H9 (cell line): Measurements from ENCODE around the gene CPSF4L. TPM values are rescaled to one million over a fixed set of nuclear protein-coding genes. Genes with fewer than 3 reads are reported as not detected.

Source experiments
- DNase-seq: peaks from one replicate; pipeline ENCODE4 v3.0.0-alpha.2; 2017
- H2AFZ ChIP-seq: one replicate; pipeline ENCODE4 v1.6.1; 2013; ENCODE audit warnings: mild to moderate bottlenecking, low read length, control low read depth, moderate library complexity
- H2AK5ac ChIP-seq: 2 replicates; pipeline ENCODE4 v1.6.1; 2013; ENCODE audit warnings: low read length, control low read depth, mixed read lengths; ENCODE audit not compliant: insufficient read length
- H2BK120ac ChIP-seq: one replicate; pipeline ENCODE4 v1.6.1; 2013; ENCODE audit warnings: low read depth, mild to moderate bottlenecking, low read length, control low read depth, inconsistent platforms; ENCODE audit not compliant: poor library complexity, severe bottlenecking
- H2BK12ac ChIP-seq: 2 replicates; pipeline ENCODE4 v1.6.1; 2013; ENCODE audit warnings: low read length, control low read depth, mixed read lengths, low read depth; ENCODE audit not compliant: insufficient read length
- H2BK15ac ChIP-seq: 2 replicates; pipeline ENCODE4 v1.6.1; 2013; ENCODE audit warnings: low read depth, low read length, control low read depth
- H2BK20ac ChIP-seq: one replicate; pipeline ENCODE4 v1.6.1; 2013; ENCODE audit warnings: low read depth, mild to moderate bottlenecking, low read length, control low read depth, inconsistent platforms; ENCODE audit not compliant: poor library complexity, severe bottlenecking
- H2BK5ac ChIP-seq: 2 replicates; pipeline ENCODE4 v1.6.1; 2013; ENCODE audit warnings: low read length, control low read depth, mixed read lengths; ENCODE audit not compliant: insufficient read length
- H3K14ac ChIP-seq: 2 replicates; pipeline ENCODE4 v1.6.1; 2013; ENCODE audit warnings: low read length, control low read depth; ENCODE audit not compliant: insufficient read depth
- H3K18ac ChIP-seq: 2 replicates; pipeline ENCODE4 v1.6.1; 2013; ENCODE audit warnings: low read depth, mild to moderate bottlenecking, mixed read lengths, low read length, control low read depth; ENCODE audit not compliant: insufficient read length
- H3K23ac ChIP-seq: 2 replicates; pipeline ENCODE4 v1.6.1; 2013; ENCODE audit warnings: low read length, control low read depth, mixed read lengths, low read depth; ENCODE audit not compliant: insufficient read length
- H3K23me2 ChIP-seq: 2 replicates; pipeline ENCODE4 v1.6.1; 2013; ENCODE audit warnings: low read depth, mild to moderate bottlenecking, mixed read lengths, low read length, control low read depth; ENCODE audit not compliant: insufficient read length, poor library complexity, severe bottlenecking
- H3K27ac ChIP-seq: 2 replicates; pipeline ENCODE4 v1.5.1; 2013; ENCODE audit warnings: low read length, control low read depth, mixed read lengths, low read depth; ENCODE audit not compliant: insufficient read length
- H3K27me3 ChIP-seq: 2 replicates; pipeline ENCODE4 v1.6.1; 2013; ENCODE audit warnings: low read length, control low read depth, inconsistent platforms; ENCODE audit not compliant: insufficient read depth
- H3K4ac ChIP-seq: 2 replicates; pipeline ENCODE4 v1.6.1; 2013; ENCODE audit warnings: low read depth, mild to moderate bottlenecking, control low read depth, inconsistent platforms, low read length, moderate library complexity
- H3K4me1 ChIP-seq: 2 replicates; pipeline ENCODE4 v1.6.1; 2013; ENCODE audit warnings: low read length, control low read depth, inconsistent platforms; ENCODE audit not compliant: insufficient read depth
- H3K4me2 ChIP-seq: 2 replicates; pipeline ENCODE4 v1.6.1; 2013; ENCODE audit warnings: low read length, control low read depth, mixed read lengths; ENCODE audit not compliant: insufficient read length, insufficient read depth
- H3K56ac ChIP-seq: 2 replicates; pipeline ENCODE4 v1.6.1; 2013; ENCODE audit warnings: low read depth, mild to moderate bottlenecking, mixed read lengths, low read length, control low read depth; ENCODE audit not compliant: insufficient read length
- H3K79me1 ChIP-seq: 2 replicates; pipeline ENCODE4 v1.6.1; 2013; ENCODE audit warnings: low read depth, mild to moderate bottlenecking, moderate library complexity, low read length, control low read depth, inconsistent platforms; ENCODE audit not compliant: insufficient read depth, poor library complexity, severe bottlenecking
- H3K79me2 ChIP-seq: 2 replicates; pipeline ENCODE4 v1.6.1; 2013; ENCODE audit warnings: low read length, control low read depth, inconsistent platforms; ENCODE audit not compliant: insufficient read depth
- H3K9ac ChIP-seq: 2 replicates; pipeline ENCODE4 v1.6.1; 2013; ENCODE audit warnings: low read length, control low read depth, mixed read lengths; ENCODE audit not compliant: insufficient read length; ENCODE audit errors: extremely low read depth
- H3K9me3 ChIP-seq: one replicate; pipeline ENCODE4 v1.6.1; 2013; ENCODE audit warnings: low read depth, low read length, inconsistent platforms; ENCODE audit not compliant: control insufficient read depth
- H3T11ph ChIP-seq: one replicate; pipeline ENCODE4 v1.6.1; 2013; ENCODE audit warnings: mild to moderate bottlenecking, low read length, control low read depth, inconsistent platforms
- H4K20me1 ChIP-seq: one replicate; pipeline ENCODE4 v1.6.1; 2013; ENCODE audit not compliant: control insufficient read depth, insufficient read length, insufficient read depth
- H4K5ac ChIP-seq: 2 replicates; pipeline ENCODE4 v1.6.1; 2013; ENCODE audit warnings: low read depth, mild to moderate bottlenecking, mixed read lengths, low read length, control low read depth; ENCODE audit not compliant: insufficient read length
- H4K8ac ChIP-seq: replicated peaks from 2 replicates; pipeline ENCODE4 v1.6.1; 2013; ENCODE audit warnings: low read length, control low read depth, mixed read lengths, low read depth; ENCODE audit not compliant: insufficient read length
- H4K91ac ChIP-seq: 2 replicates; pipeline ENCODE4 v1.6.1; 2013; ENCODE audit warnings: low read depth, mild to moderate bottlenecking, moderate library complexity, mixed read lengths, low read length, control low read depth; ENCODE audit not compliant: insufficient read length
- H3K27ac Mint-ChIP-seq, 3 experiments: 2 replicates in 2 of 3; 3 replicates in 1 of 3; pipeline ENCODE4 v1.8.0; 2020 to 2021; ENCODE audit warnings: mixed read lengths in 3 of 3, mild to moderate bottlenecking in 1 of 3, moderate library complexity in 1 of 3
- H3K27me3 Mint-ChIP-seq: 2 replicates; pipeline ENCODE4 v1.8.0; 2021; ENCODE audit warnings: low read depth, mild to moderate bottlenecking, moderate library complexity, mixed read lengths
- H3K36me3 Mint-ChIP-seq, 3 experiments: 2 replicates in 2 of 3; 3 replicates in 1 of 3; pipeline ENCODE4 v1.8.0; 2020 to 2021; ENCODE audit warnings: low read depth in 3 of 3, mixed read lengths in 3 of 3; ENCODE audit not compliant: insufficient read depth in 1 of 3
- H3K4me1 Mint-ChIP-seq, 2 experiments: 2 replicates each; pipeline ENCODE4 v1.8.0; 2020; ENCODE audit warnings: mixed read lengths in 2 of 2
- H3K4me3 Mint-ChIP-seq, 2 experiments: 2 replicates in 1 of 2; 3 replicates in 1 of 2; pipeline ENCODE4 v1.8.0; 2020 to 2021; ENCODE audit warnings: mild to moderate bottlenecking in 2 of 2, mixed read lengths in 2 of 2, moderate library complexity in 1 of 2
- H3K9me3 Mint-ChIP-seq, 2 experiments: 2 replicates in 1 of 2; 3 replicates in 1 of 2; pipeline ENCODE4 v1.8.0; 2020; ENCODE audit warnings: mild to moderate bottlenecking in 2 of 2, mixed read lengths in 2 of 2, moderate library complexity in 1 of 2
- WGBS: extraction: QIAGEN DNeasy Blood & Tissue Kit; methylation state at CpG from one replicate; pipeline ENCODE4 v1.1.7; 2013; ENCODE audit warnings: missing lambda C conversion rate, low lambda C conversion rate, mixed read lengths; ENCODE audit not compliant: insufficient read length; ENCODE audit errors: extremely low coverage; 5-methylcytosine and 5-hydroxymethylcytosine counted together
- total RNA-seq: library from RNA; stranded (reverse); gene quantifications from 2 replicates; pipeline ENCODE4 v1.2.1, GENCODE V29; 2021
- TF ChIP-seq, protein P1 (sequence below): fragments of 200-600 bp; sonication (generic); conservative IDR thresholded peaks from 3 replicates; pipeline ENCODE4 v1.8.0; 2021; ENCODE audit warnings: antibody characterized with exemption, mild to moderate bottlenecking

CPSF4L gene
- total RNA-seq, 1 experiment from 2014 or later = not detected

DNA sequence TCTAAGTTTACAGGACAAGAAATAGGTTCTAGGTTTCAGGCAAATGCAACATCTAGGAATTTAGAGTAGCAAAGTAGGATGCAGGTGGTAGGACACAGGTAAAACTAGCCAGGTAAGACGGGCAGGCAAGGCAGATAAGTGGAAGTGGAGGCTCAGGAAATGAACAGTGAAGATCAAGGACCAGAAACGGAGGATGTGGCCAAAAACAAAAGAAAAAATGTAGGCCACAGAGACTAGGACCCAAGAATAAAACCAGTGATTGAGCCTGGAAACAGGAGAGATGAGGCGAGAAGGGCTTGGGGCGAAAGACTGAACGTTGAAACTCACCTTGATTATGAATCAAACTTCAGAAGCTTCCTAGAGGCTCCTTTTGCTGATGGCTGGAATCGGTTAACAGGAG is 24.0 kb downstream of the CPSF4L start:
- Mint-ChIP-seq H3K36me3 (peaks cover 14 to 77% (median 73%) of the 10 kb centered on the region in 3 experiments), H3K4me1 (peaks cover 9 to 10% of the 10 kb centered on the region in 2 experiments), H3K27me3 (no peaks in the 10 kb centered on the region), H3K4me3 (no peak overlapping the region), H3K27ac (peak overlapping the region in 2 of 3 experiments; percentile 8 to 17; a peak in 2 of 7 replicates), H3K9me3 (no peaks in the 10 kb centered on the region)
- Histone ChIP-seq H3K9ac (no peak overlapping the region), H3K79me1 (peaks cover 3% of the 10 kb centered on the region), H3K27me3 (no peaks in the 10 kb centered on the region), H2BK15ac (no peak overlapping the region), H3K4me1 (no peaks in the 10 kb centered on the region), H2AFZ (no peak overlapping the region), H2BK12ac (no peak overlapping the region), H3K4ac (no peak overlapping the region), H3K23ac (no peak overlapping the region), H3K23me2 (peaks cover 4% of the 10 kb centered on the region), H2BK5ac (no peak overlapping the region), H2BK20ac (no peak overlapping the region), H3K9me3 (no peaks in the 10 kb centered on the region), H3K14ac (no peak overlapping the region), H3K18ac (no peak overlapping the region), H4K8ac (no peak overlapping the region), H4K91ac (no peak overlapping the region), H3K27ac (no peak overlapping the region), H2BK120ac (no peak overlapping the region), H3T11ph (no peak overlapping the region), H3K56ac (no peak overlapping the region), H2AK5ac (no peak overlapping the region), H4K20me1 (no peaks in the 10 kb centered on the region), H3K4me2 (no peak overlapping the region), H4K5ac (no peak overlapping the region), H3K79me2 (peaks cover 5% of the 10 kb centered on the region; the same call in 1 of the 2 replicates)
- DNase-seq = no peak
- no CpG with 5 or more reads among the region's 6 CpGs for WGBS
- TF ChIP-seq, protein P1, sequence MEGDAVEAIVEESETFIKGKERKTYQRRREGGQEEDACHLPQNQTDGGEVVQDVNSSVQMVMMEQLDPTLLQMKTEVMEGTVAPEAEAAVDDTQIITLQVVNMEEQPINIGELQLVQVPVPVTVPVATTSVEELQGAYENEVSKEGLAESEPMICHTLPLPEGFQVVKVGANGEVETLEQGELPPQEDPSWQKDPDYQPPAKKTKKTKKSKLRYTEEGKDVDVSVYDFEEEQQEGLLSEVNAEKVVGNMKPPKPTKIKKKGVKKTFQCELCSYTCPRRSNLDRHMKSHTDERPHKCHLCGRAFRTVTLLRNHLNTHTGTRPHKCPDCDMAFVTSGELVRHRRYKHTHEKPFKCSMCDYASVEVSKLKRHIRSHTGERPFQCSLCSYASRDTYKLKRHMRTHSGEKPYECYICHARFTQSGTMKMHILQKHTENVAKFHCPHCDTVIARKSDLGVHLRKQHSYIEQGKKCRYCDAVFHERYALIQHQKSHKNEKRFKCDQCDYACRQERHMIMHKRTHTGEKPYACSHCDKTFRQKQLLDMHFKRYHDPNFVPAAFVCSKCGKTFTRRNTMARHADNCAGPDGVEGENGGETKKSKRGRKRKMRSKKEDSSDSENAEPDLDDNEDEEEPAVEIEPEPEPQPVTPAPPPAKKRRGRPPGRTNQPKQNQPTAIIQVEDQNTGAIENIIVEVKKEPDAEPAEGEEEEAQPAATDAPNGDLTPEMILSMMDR = no peak
